Astrocyte of the cerebellum (primary cell): ENCODE results near the gene CHMP1B.

Source experiments
- DNase-seq: peaks from one replicate; pipeline ENCODE4 v3.0.0-alpha.2; 2011; ENCODE audit warnings: low read depth
- H3K4me3 ChIP-seq: 2 replicates; pipeline ENCODE4 v1.5.1; 2011; ENCODE audit warnings: mild to moderate bottlenecking, low read depth, low read length, moderate library complexity
- in situ Hi-C: cut with HindIII; loops from 2 replicates; pipeline ENCODE4 v1.10.0; 2017; ENCODE audit warnings: low sequenced_read_pairs
- TF ChIP-seq, protein P1 (sequence below): IDR thresholded peaks from 2 replicates; pipeline ENCODE4 v1.5.1; 2012; ENCODE audit warnings: low read length, low read depth, moderate library complexity, mild to moderate bottlenecking; ENCODE audit errors: missing control alignments

CHMP1B gene

GRCh38 chr18:11809895-11810294 is 41.3 kb upstream of the CHMP1B start:
- H3K4me3 ChIP-seq: no peak overlapping the region
- no peak for DNase-seq
- TF ChIP-seq, protein P1, sequence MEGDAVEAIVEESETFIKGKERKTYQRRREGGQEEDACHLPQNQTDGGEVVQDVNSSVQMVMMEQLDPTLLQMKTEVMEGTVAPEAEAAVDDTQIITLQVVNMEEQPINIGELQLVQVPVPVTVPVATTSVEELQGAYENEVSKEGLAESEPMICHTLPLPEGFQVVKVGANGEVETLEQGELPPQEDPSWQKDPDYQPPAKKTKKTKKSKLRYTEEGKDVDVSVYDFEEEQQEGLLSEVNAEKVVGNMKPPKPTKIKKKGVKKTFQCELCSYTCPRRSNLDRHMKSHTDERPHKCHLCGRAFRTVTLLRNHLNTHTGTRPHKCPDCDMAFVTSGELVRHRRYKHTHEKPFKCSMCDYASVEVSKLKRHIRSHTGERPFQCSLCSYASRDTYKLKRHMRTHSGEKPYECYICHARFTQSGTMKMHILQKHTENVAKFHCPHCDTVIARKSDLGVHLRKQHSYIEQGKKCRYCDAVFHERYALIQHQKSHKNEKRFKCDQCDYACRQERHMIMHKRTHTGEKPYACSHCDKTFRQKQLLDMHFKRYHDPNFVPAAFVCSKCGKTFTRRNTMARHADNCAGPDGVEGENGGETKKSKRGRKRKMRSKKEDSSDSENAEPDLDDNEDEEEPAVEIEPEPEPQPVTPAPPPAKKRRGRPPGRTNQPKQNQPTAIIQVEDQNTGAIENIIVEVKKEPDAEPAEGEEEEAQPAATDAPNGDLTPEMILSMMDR: no peak
- in situ Hi-C loops: no loop called here

DNA sequence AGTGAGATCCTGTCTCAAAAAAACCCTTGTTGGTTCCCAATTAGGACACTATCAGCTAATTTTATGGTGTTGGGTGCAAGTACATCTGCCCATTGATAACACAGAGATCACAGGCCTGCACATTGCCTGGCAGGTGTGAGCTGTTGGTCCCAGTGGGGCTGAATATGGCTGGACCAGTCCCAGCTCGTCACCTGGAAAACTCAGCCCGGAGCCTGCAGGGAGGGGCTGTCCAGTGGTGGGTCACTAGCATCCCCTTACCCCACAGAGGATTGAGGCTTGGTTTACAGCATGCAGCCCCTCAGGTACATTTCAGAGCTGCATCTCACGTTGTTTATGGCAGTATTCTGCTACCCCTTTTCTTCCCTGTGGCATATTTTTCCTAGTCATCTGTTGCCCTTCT is 40.8 kb upstream of the CHMP1B start:
- in situ Hi-C loops: no loop called here
- H3K4me3 ChIP-seq: no peak overlapping the region
- no peak for DNase-seq
- TF ChIP-seq, protein P1: no peak

- TF ChIP-seq, protein P1: no peak
- no peak overlapping the region for H3K4me3 ChIP-seq
- in situ Hi-C loops: no loop called here
- DNase-seq: no peak
These were observed 40.2 kb upstream of the CHMP1B start for GRCh38 chr18:11811009-11811408.

GRCh38 chr18:11817229-11817628 is 34.0 kb upstream of the CHMP1B start:
- DNase-seq: no peak
- H3K4me3 ChIP-seq: no peak overlapping the region
- TF ChIP-seq, protein P1: no peak
- in situ Hi-C loops: no loop called here

GRCh38 chr18:11818486-11819203 is 32.6 kb upstream of the CHMP1B start:
- TF ChIP-seq, protein P1: no peak
- in situ Hi-C loops: no loop called here
- no peak for DNase-seq
- H3K4me3 ChIP-seq: no peak overlapping the region

- TF ChIP-seq, protein P1: no peak
- in situ Hi-C loops: no loop called here
- no peak for DNase-seq
- H3K4me3 ChIP-seq: no peak overlapping the region
These were observed 31.3 kb upstream of the CHMP1B start for GRCh38 chr18:11819938-11820337.
